Measurements from ENCODE around the gene ZNF808.
"Not testable (repeated sequence)": the region's sequence is repeated elsewhere in the genome, so short reads cannot be mapped to it uniquely, and the experiment has no call there.

Gene ZNF808

DNA sequence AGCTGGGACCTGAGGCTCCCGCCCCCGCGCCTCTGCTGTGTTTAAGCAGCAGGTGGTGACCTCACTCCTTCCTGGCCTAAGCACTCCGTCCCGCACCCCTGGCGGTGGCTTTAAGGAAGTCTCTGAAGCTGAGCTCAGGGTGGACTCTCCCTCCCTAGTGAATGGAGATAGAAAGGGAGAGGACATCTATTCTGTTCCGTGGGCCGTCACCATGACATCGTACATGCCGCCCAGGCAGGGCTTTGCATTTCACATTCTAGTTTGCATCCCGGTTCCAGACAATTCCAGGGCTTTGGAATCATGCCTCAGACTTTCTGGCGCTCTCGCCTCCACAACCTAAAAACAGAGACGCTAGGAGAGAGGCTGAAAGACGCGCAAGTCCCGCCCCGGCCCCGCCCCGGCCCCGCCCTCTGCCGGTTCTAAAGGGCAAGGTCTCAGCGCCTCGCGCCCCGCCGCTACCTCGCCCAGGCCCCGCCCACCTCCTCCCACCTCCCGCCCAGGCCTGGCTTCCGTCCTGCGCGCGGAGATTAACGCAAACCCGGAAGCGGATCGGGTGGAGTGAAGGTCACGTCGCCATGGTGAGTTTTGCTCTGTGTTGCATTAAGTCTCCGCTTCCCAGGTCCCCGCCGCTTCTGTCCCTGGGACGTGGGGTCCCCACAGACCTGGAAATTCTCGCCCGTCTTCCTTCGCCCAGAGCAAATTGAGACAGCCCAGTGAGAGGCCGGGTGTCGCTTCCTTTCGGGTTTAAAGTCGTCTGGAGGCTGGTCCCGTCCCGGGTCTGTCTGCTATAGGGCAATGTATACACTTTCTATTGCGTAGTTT, at the start of gene ZNF808:
Gene ZNF808, plus strand, starts transcription at position 535 of the 822 bp plus-strand sequence. CDS start 15,617 bp downstream, outside the sequence.
- peak; percentile 18 for TF ChIP-seq CTCF (IDR thresholded peaks at IDR 0.05; ENCODE audit: extremely low read depth, missing control alignments)

GRCh38 chr19:52484111-52484743, 43.2 kb upstream of the ZNF808 start:
- DNase-seq (ENCODE audit: low spot score), result not testable (repeated sequence)

More for the DNA sequence above, at the start of gene ZNF808:
- peak; percentile 89 for DNase-seq (ENCODE audit: low spot score)

GRCh38 chr19:52485064-52485463, 42.4 kb upstream of the ZNF808 start:
- DNase-seq (ENCODE audit: low spot score), result not testable (repeated sequence)

GRCh38 chr19:52485561-52486240, 41.8 kb upstream of the ZNF808 start:
- DNase-seq (ENCODE audit: low spot score), result not testable (repeated sequence)

- no peak for DNase-seq (ENCODE audit: low spot score)
- no peak for TF ChIP-seq CTCF (IDR thresholded peaks at IDR 0.05; ENCODE audit: extremely low read depth, missing control alignments)
These were observed 35.1 kb upstream of the ZNF808 start for GRCh38 chr19:52492201-52492993.

- no peak for DNase-seq (ENCODE audit: low spot score)
- TF ChIP-seq CTCF (IDR thresholded peaks at IDR 0.05; ENCODE audit: extremely low read depth, missing control alignments), result no peak
These were observed 34.4 kb upstream of the ZNF808 start for GRCh38 chr19:52492994-52493470.

- no peak for DNase-seq (ENCODE audit: low spot score)
- TF ChIP-seq CTCF (IDR thresholded peaks at IDR 0.05; ENCODE audit: extremely low read depth, missing control alignments), result no peak
These were observed 33.0 kb upstream of the ZNF808 start for GRCh38 chr19:52494518-52494917.

DNA sequence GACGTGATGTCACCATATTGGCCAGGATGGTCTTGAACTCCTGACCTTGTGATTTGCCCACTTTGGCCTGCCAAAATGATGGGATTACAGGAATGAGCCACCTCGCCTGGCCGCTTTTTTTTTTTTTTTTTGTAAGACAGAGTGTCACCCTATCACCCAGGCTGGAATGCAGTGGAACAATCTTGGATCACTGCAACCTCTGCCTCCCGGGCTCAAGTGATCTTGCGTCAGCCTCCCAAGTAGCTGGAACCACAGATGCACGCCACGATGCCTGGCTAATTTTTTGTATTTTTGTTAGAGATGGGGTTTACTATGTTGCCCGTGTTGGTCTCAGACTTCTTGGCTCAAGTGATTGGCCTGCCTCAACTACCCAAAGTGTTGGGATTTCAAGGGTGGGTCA, 28.9 kb upstream of the ZNF808 start:
- TF ChIP-seq CTCF (IDR thresholded peaks at IDR 0.05; ENCODE audit: extremely low read depth, missing control alignments), result no peak
- DNase-seq (ENCODE audit: low spot score), result no peak

GRCh38 chr19:52500474-52500873, 27.0 kb upstream of the ZNF808 start:
- DNase-seq (ENCODE audit: low spot score), result not testable (repeated sequence)

DNA sequence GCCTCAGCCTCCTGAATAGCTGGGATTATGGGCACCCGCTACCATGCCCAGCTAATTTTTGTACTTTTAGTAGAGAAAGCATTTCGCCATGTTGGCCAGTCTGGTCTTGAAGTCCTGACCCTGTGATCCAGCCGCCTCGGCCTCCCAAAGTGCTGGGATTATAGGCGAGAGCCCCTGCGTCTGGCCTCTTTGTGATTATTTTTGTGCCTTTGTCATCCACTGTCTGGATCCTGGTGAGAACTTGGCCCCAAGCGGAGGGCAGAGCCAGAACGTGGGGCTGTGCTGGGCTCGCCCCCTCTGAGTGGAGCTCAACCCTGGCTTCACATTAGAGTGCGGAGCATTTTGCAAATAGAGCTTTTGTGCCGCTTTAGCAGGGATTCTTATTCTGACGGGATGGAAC, 26.5 kb upstream of the ZNF808 start:
- DNase-seq (ENCODE audit: low spot score), result not testable (repeated sequence)

Measured in GM20000 (cell line).